WERI-Rb-1 (cell line): ENCODE measurements around the gene GALNT17.

Source experiments
- DNase-seq: peaks from one replicate; pipeline ENCODE4 v3.0.0-alpha.2; 2020
- H3K27ac ChIP-seq: fragments of 250-450 bp; sonication (Bioruptor Pico); 2 replicates; pipeline ENCODE4 v1.5.1; 2020; ENCODE audit warnings: mild to moderate bottlenecking, moderate library complexity
- H3K27me3 ChIP-seq: fragments of 250-450 bp; sonication (Bioruptor Pico); 2 replicates; pipeline ENCODE4 v1.5.1; 2021; ENCODE audit warnings: mild to moderate bottlenecking, low read depth, moderate library complexity; ENCODE audit not compliant: insufficient read depth, severe bottlenecking
- H3K36me3 ChIP-seq: fragments of 250-450 bp; sonication (Bioruptor Pico); 2 replicates; pipeline ENCODE4 v1.5.1; 2020; ENCODE audit warnings: mild to moderate bottlenecking, moderate library complexity
- H3K4me3 ChIP-seq: 2 replicates; pipeline ENCODE4 v1.5.1; 2011; ENCODE audit warnings: low read depth, mild to moderate bottlenecking, control low read depth, low read length
- H3K9me3 ChIP-seq: fragments of 250-450 bp; sonication (Bioruptor Pico); 2 replicates; pipeline ENCODE4 v1.5.1; 2021; ENCODE audit warnings: mild to moderate bottlenecking, moderate library complexity; ENCODE audit not compliant: severe bottlenecking
- CTCF ChIP-seq: IDR thresholded peaks from 2 replicates; pipeline ENCODE4 v1.5.1; 2011; ENCODE audit warnings: low read depth, mild to moderate bottlenecking, control low read depth, inconsistent platforms, low read length

The GALNT17 gene

GRCh38 chr7:71538210-71538609 lies 406.3 kb downstream of the GALNT17 start:
- Histone ChIP-seq H3K4me3 (no peak overlapping the region), H3K9me3 (no peaks in the 10 kb centered on the region), H3K36me3 (no peaks in the 10 kb centered on the region), H3K27me3 (no peaks in the 10 kb centered on the region), H3K27ac (no peak overlapping the region)
- TF ChIP-seq CTCF, result no peak
- no peak for DNase-seq

DNA sequence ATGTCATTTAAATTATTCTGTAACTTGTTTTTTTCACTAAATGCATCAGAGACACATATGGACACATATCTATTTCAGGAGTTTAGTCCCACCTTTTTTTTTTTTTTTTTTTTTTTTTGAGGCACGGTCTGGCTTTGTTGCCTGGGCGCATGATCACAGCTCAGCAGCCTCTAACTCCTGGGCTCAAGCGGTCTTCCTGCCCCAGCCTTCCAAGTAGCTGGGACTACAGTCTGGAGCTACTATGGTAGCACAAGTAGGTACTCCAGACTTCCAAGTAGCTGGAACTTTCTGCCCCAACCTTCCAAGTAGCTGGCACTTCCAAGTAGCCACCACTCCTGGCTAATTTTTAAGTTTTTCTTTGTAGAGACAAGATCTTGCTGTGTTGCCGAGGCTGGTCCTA lies 407.7 kb downstream of the GALNT17 start:
- no peaks in the 10 kb centered on the region for H3K27me3 ChIP-seq

DNA sequence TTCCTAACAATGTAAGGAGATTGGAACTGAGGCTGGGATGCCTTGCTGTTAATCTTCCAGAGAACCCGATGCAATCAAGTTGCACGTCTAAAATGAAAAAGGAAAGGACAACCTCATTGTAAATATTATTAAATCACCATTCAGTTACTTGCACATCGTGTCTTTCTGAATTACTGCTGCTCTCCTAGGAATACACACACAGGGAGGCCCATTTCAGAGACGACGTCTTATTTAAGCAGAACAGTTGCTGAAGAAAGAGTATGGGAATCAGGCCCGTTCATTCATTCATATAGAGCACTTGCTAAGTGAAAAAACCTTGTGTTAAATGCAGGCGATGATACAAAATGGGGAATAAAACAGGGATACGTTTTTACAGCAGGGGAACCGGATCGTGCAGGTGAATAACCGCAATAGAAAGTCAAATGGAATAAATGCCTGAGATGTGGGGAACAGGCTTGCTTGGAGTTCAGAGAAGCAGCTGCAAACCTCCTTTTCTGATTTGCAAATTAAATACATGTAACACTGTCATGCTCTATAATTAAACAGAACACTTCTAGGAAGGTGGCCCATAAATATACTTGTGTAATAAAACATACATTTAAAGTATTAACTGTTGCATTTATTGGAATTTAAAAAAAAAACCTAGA lies 409.9 kb downstream of the GALNT17 start:
- no peaks in the 10 kb centered on the region for H3K9me3 ChIP-seq
- no peak for TF ChIP-seq CTCF
- H3K36me3 ChIP-seq, result no peaks in the 10 kb centered on the region
- no peak overlapping the region for H3K27ac ChIP-seq
- no peak for DNase-seq
- no peaks in the 10 kb centered on the region for H3K27me3 ChIP-seq
- no peak overlapping the region for H3K4me3 ChIP-seq

More for the DNA sequence above, 407.7 kb downstream of the GALNT17 start:
- no peak overlapping the region for H3K4me3 ChIP-seq
- no peak for DNase-seq
- H3K36me3 ChIP-seq, result no peaks in the 10 kb centered on the region
- no peak for TF ChIP-seq CTCF
- H3K27ac ChIP-seq, result no peak overlapping the region
- H3K9me3 ChIP-seq, result no peaks in the 10 kb centered on the region

DNA sequence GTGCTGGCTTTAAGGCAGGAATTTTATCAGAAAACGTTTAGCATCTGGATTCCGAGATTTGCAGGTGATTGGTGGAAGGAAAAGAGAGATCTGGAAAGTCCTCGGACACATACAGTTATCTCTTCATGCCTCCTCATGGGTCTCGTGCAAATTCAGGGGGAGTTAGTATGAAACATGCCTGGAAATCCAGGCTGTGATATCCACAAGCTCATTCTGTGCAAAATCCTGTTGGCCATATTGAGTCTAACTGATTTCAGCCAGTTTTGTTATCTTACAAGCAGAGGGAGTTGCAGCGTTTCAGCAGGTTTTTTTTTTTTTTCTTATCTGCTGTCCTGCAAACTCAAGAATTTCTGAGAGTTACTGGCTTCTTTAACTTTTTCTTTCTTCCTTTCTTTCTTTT lies 411.5 kb downstream of the GALNT17 start:
- no peaks in the 10 kb centered on the region for H3K36me3 ChIP-seq
- H3K27me3 ChIP-seq, result no peaks in the 10 kb centered on the region
- H3K9me3 ChIP-seq, result no peaks in the 10 kb centered on the region
- DNase-seq, result no peak
- no peak overlapping the region for H3K4me3 ChIP-seq
- H3K27ac ChIP-seq, result no peak overlapping the region
- TF ChIP-seq CTCF, result no peak

- DNase-seq, result no peak
- Histone ChIP-seq H3K27me3 (no peaks in the 10 kb centered on the region), H3K9me3 (no peaks in the 10 kb centered on the region), H3K4me3 (no peak overlapping the region), H3K36me3 (no peaks in the 10 kb centered on the region), H3K27ac (no peak overlapping the region)
- no peak for TF ChIP-seq CTCF
These were observed 412.9 kb downstream of the GALNT17 start for GRCh38 chr7:71544816-71545215.

GRCh38 chr7:71547426-71547825 lies 415.5 kb downstream of the GALNT17 start:
- H3K36me3 ChIP-seq, result no peaks in the 10 kb centered on the region
- H3K27me3 ChIP-seq, result no peaks in the 10 kb centered on the region
- H3K9me3 ChIP-seq, result no peaks in the 10 kb centered on the region

More at GRCh38 chr7:71547426-71547825, 415.5 kb downstream of the GALNT17 start:
- Histone ChIP-seq H3K27ac (no peak overlapping the region), H3K4me3 (no peak overlapping the region)
- TF ChIP-seq CTCF, result no peak
- DNase-seq, result no peak
